K562 (cell line): Measurements from ENCODE around the gene SULT2B1. TPM values are rescaled to one million over a fixed set of nuclear protein-coding genes. Genes with fewer than 3 reads are reported as not detected.

ENCODE experiments used
- ATAC-seq: fragments of 200-7000 bp; cut with Tn5 transposase; 3 replicates; pipeline ENCODE4 v1.9.1; 2020; ENCODE audit warnings: moderate library complexity
- BruUV-seq: library from RNA; stranded (reverse); fragments of 400-500 nt; replicated peaks from 2 replicates; lab custom pipeline; 2021; lab: Mats Ljungman, UMichigan
- CTCF ChIA-PET: fragments of 300-600 bp; formaldehyde crosslinking; extraction: SDS; loops from one replicate; lab custom pipeline; 2021; ENCODE audit warnings: low intra/inter-chr PET ratio; lab: Yijun Ruan, JAX
- POLR2A ChIA-PET: fragments of 300-600, 350-650 bp; sonication (Branson Sonifier 250); formaldehyde crosslinking; extraction: SDS; loops from one replicate; lab custom pipeline; 2021; ENCODE audit warnings: antibody characterized with exemption, inconsistent platforms; lab: Yijun Ruan, JAX
- DNase-seq, 4 experiments: peaks; one replicate each; pipeline versions ENCODE4 v3.0.0 to v3.0.0-alpha.2; 2011 to 2018; ENCODE audit warnings: low spot score in 3 of 4, mixed read lengths in 3 of 4; ENCODE audit errors: extremely low read depth in 1 of 4
- FAIRE-seq: peaks from 2 replicates; lab custom pipeline; 2011; peaks lifted over from hg19 to GRCh38; lab: Jason Lieb, UNC
- H2AFZ ChIP-seq: 2 replicates; pipeline ENCODE4 v1.6.0; 2011; ENCODE audit warnings: low read depth, low read length, control low read depth, inconsistent platforms
- H3K27ac ChIP-seq: fragments of 200-600 bp; 3 replicates; pipeline ENCODE4 v1.8.0; 2011; ENCODE audit warnings: low read depth, mild to moderate bottlenecking, control low read depth, inconsistent platforms, low read length, moderate library complexity, mixed read lengths; ENCODE audit errors: extremely low read depth
- H3K27me3 ChIP-seq, 2 experiments: fragments of 300-600 bp in 1 of 2; 2 replicates in 1 of 2; 3 replicates in 1 of 2; pipeline versions ENCODE4 v1.6.0 to v1.8.0; 2011; ENCODE audit warnings: inconsistent platforms in 2 of 2, low read length in 2 of 2, mild to moderate bottlenecking in 1 of 2, mixed read lengths in 1 of 2, moderate library complexity in 1 of 2; ENCODE audit not compliant: control insufficient read depth in 2 of 2, insufficient read depth in 2 of 2
- H3K36me3 ChIP-seq: fragments of 300-600 bp; 3 replicates; pipeline ENCODE4 v1.8.0; 2011; ENCODE audit warnings: mild to moderate bottlenecking, low read length, inconsistent platforms; ENCODE audit not compliant: control insufficient read depth, insufficient read depth
- H3K4me1 ChIP-seq, 2 experiments: fragments of 200-600 bp in 1 of 2; replicated peaks in 1 of 2; 2 replicates in 1 of 2; 3 replicates in 1 of 2; pipeline versions ENCODE4 v1.5.1 to v1.8.0; 2011; ENCODE audit warnings: inconsistent platforms in 2 of 2, low read length in 2 of 2, mild to moderate bottlenecking in 1 of 2, mixed read lengths in 1 of 2, moderate library complexity in 1 of 2; ENCODE audit not compliant: control insufficient read depth in 2 of 2, insufficient read depth in 2 of 2
- H3K4me2 ChIP-seq: 2 replicates; pipeline ENCODE4 v1.6.1; 2011; ENCODE audit warnings: low read length, control low read depth, inconsistent platforms, mixed read lengths; ENCODE audit not compliant: insufficient read depth
- H3K4me3 ChIP-seq: fragments of 200-600 bp; sonication (generic), shearing (Covaris generic); 2 replicates; pipeline ENCODE4 v1.5.1; 2016; ENCODE audit warnings: control low read depth, inconsistent platforms
- H3K79me2 ChIP-seq: fragments of 200-600 bp; 3 replicates; pipeline ENCODE4 v1.8.0; 2011; ENCODE audit warnings: low read length, inconsistent platforms; ENCODE audit not compliant: control insufficient read depth, insufficient read depth
- H3K9ac ChIP-seq, 2 experiments: 2 replicates each; pipeline versions ENCODE4 v1.6.0 to v1.6.1; 2011; ENCODE audit warnings: low read depth in 2 of 2, low read length in 2 of 2, control low read depth in 1 of 2, inconsistent platforms in 1 of 2, mild to moderate bottlenecking in 1 of 2, mixed read lengths in 1 of 2; ENCODE audit not compliant: insufficient read depth in 1 of 2
- H3K9me1 ChIP-seq: one replicate; pipeline ENCODE4 v1.6.0; 2011; ENCODE audit warnings: inconsistent platforms, mild to moderate bottlenecking, low read length, moderate library complexity; ENCODE audit not compliant: control insufficient read depth, insufficient read depth
- H3K9me3 ChIP-seq: replicated peaks from 2 replicates; pipeline ENCODE4 v1.5.1; 2011; ENCODE audit warnings: low read depth, low read length, inconsistent platforms; ENCODE audit not compliant: control insufficient read depth, insufficient read depth
- H4K20me1 ChIP-seq: replicated peaks from 2 replicates; pipeline ENCODE4 v1.6.1; 2011; ENCODE audit warnings: low read length, inconsistent platforms, mixed read lengths; ENCODE audit not compliant: control insufficient read depth, insufficient read depth
- ADNP ChIP-seq: fragments of 200-800 bp; sonication (Bioruptor generic); IDR thresholded peaks from 2 replicates; pipeline ENCODE4 v1.6.1; 2016; ENCODE audit warnings: missing genetic modification characterization, missing compliant biosample characterization
- BCOR ChIP-seq: fragments of 450-650 bp; IDR thresholded peaks from 2 replicates; pipeline ENCODE4 v1.6.1; 2016
- HBP1 ChIP-seq: fragments of 450-650 bp; formaldehyde crosslinking; IDR thresholded peaks from 2 replicates; pipeline ENCODE4 v1.4.0; 2022; ENCODE audit warnings: missing genetic modification characterization
- HMG20A ChIP-seq: fragments of 450-650 bp; formaldehyde crosslinking; conservative IDR thresholded peaks from 2 replicates; pipeline ENCODE4 v1.4.0; 2020; ENCODE audit warnings: mild to moderate bottlenecking, mixed read lengths
- LARP7 ChIP-seq: fragments of 450-650 bp; IDR thresholded peaks from 2 replicates; pipeline ENCODE4 v1.6.1; 2016
- ZBTB11 ChIP-seq, 3 experiments: fragments of 200-800 bp in 1 of 3; fragments of 250-450 bp in 1 of 3; fragments of 450-650 bp in 1 of 3; sonication (Bioruptor Pico) in 1 of 3; sonication (Bioruptor generic) in 1 of 3; formaldehyde crosslinking in 1 of 3; IDR thresholded peaks; 2 replicates each; pipeline versions ENCODE4 v1.6.1 to v1.8.0; 2016 to 2022; ENCODE audit warnings: mild to moderate bottlenecking in 2 of 3, missing genetic modification characterization in 2 of 3, missing compliant biosample characterization in 1 of 3, moderate library complexity in 1 of 3
- ZNF316 ChIP-seq: fragments of 450-650 bp; IDR thresholded peaks from 2 replicates; pipeline ENCODE4 v1.6.1; 2016
- WGBS: fragments of 100-300 bp; shearing (Covaris generic); methylation state at CpG from one replicate; pipeline ENCODE4 v1.1.6; 2016; ENCODE audit warnings: low coverage, mixed read lengths; ENCODE audit not compliant: insufficient coverage; ENCODE audit errors: missing lambda C conversion rate; 5-methylcytosine and 5-hydroxymethylcytosine counted together
- in situ Hi-C: fragments of 300-500 bp; cut with MboI; formaldehyde crosslinking; loops from 4 replicates; pipeline ENCODE4 v1.15.0; 2018; ENCODE audit warnings: inconsistent platforms, mixed read lengths
- intact Hi-C: fragments of 100-400 bp; cut with micrococcal nuclease; formaldehyde crosslinking; loops from 2 replicates; pipeline ENCODE4 v1.14.2; 2022
- polyA plus RNA-seq, 8 experiments: library from polyadenylated mRNA; depleted of rRNA in 4 of 8; stranded (reverse) in 5 of 8; unstranded in 3 of 8; fragments of >200 nt; fragmentation: Nextera tagmentation in 2 of 8; fragmentation: Illumina TruSeq in 1 of 8; extraction: Ambion mirVana in 2 of 8; extraction: Trizol in 1 of 8; gene quantifications; 2 replicates each; pipeline versions ENCODE4 v1.2.1 to v1.2.3, GENCODE V29; 2011 to 2014; ENCODE audit warnings: inconsistent platforms in 1 of 8, missing spikeins in 1 of 8
- total RNA-seq, 7 experiments: library from RNA; depleted of rRNA in 6 of 7; stranded (reverse); fragments of >200 nt in 6 of 7; fragmentation: Illumina TruSeq in 2 of 7; extraction: Trizol in 2 of 7; gene quantifications; 2 replicates each; pipeline versions ENCODE4 v1.2.1 to v1.2.3, GENCODE V29; 2011 to 2021; ENCODE audit warnings: low replicate concordance in 1 of 7
- TF ChIP-seq, protein P1 (sequence below), 2 experiments: fragments of 150-350 bp in 1 of 2; IDR thresholded peaks; 2 replicates each; pipeline ENCODE4 v1.6.1; 2012 to 2016; ENCODE audit warnings: low read depth in 2 of 2, low read length in 2 of 2, mild to moderate bottlenecking in 1 of 2, moderate library complexity in 1 of 2
- TF ChIP-seq, protein P2 (sequence below): sonication (generic); formaldehyde crosslinking; IDR thresholded peaks from 2 replicates; pipeline ENCODE4 v1.9.0; 2022; ENCODE audit warnings: mild to moderate bottlenecking, missing genetic modification reagents

Gene SULT2B1
- total and polyA plus RNA-seq, 9 of the 15 experiments (the other 6 are each of a cell fraction or from before 2014, with no cell fraction given): 0.09 to 0.62 (median 0.22) TPM; not detected in 2

- no peak for DNase-seq
- 0 out of 2 replicates have a peak overlapping the region, but pooled peaks have one; percentile 56 for H2AFZ ChIP-seq
- intact Hi-C loops: no loop called here
- H3K4me2 ChIP-seq: peak overlapping the region; percentile 100
- no TSS peak for BruUV-seq
- no peak for ATAC-seq
- ChIA-PET POLR2A (interaction anchor here (0.6 to 1.9 kb wide), 5 partner anchors 11 to 141 kb away, joined by 3 to 9 read pairs (median 3); partner anchors contain the start of genes RPL18 and SPHK2), CTCF (no interaction called here)
- in situ Hi-C loops: no loop called here
- H3K9me3 ChIP-seq: no peaks in the 10 kb centered on the region
- H3K4me3 ChIP-seq: peak overlapping the region; percentile 51
- no peaks in the 10 kb centered on the region for H3K27me3 ChIP-seq
- peak overlapping the region; percentile 56; the same call in 1 of the 3 replicates for H3K27ac ChIP-seq
- no peaks in the 10 kb centered on the region; the same call in 2 of the 3 replicates for H3K36me3 ChIP-seq
- peaks cover 47 to 77% of the 10 kb centered on the region in 2 experiments for H3K4me1 ChIP-seq
- FAIRE-seq: no peak
- H3K9ac ChIP-seq: peak overlapping the region; percentile 56 to 90; a peak in 3 of 4 replicates
- H3K9me1 ChIP-seq: peaks cover 4% of the 10 kb centered on the region
- H3K79me2 ChIP-seq: peaks cover 27% of the 10 kb centered on the region; the same call in 2 of the 3 replicates
- H4K20me1 ChIP-seq: 0 out of 2 replicates have a peak, but pooled peaks cover 4% of the 10 kb centered on the region
- 3% methylated on average over 25 of the region's 35 CpGs for WGBS
- TF ChIP-seq ZBTB11 (CRISPR knock-in tag; IDR thresholded peaks at IDR 0.05) (no peak), LARP7 (0 out of 2 replicates have a peak, but pooled peaks have one; percentile 72), ADNP (no peak), HMG20A (CRISPR knock-in tag) (no peak), BCOR (0 out of 2 replicates have a peak, but pooled peaks have one; percentile 20), ZNF316 (peak; percentile 35; the same call in 1 of the 2 replicates), HBP1 (CRISPR knock-in tag) (peak; percentile 75; the same call in 1 of the 2 replicates)
- TF ChIP-seq, protein P1, sequence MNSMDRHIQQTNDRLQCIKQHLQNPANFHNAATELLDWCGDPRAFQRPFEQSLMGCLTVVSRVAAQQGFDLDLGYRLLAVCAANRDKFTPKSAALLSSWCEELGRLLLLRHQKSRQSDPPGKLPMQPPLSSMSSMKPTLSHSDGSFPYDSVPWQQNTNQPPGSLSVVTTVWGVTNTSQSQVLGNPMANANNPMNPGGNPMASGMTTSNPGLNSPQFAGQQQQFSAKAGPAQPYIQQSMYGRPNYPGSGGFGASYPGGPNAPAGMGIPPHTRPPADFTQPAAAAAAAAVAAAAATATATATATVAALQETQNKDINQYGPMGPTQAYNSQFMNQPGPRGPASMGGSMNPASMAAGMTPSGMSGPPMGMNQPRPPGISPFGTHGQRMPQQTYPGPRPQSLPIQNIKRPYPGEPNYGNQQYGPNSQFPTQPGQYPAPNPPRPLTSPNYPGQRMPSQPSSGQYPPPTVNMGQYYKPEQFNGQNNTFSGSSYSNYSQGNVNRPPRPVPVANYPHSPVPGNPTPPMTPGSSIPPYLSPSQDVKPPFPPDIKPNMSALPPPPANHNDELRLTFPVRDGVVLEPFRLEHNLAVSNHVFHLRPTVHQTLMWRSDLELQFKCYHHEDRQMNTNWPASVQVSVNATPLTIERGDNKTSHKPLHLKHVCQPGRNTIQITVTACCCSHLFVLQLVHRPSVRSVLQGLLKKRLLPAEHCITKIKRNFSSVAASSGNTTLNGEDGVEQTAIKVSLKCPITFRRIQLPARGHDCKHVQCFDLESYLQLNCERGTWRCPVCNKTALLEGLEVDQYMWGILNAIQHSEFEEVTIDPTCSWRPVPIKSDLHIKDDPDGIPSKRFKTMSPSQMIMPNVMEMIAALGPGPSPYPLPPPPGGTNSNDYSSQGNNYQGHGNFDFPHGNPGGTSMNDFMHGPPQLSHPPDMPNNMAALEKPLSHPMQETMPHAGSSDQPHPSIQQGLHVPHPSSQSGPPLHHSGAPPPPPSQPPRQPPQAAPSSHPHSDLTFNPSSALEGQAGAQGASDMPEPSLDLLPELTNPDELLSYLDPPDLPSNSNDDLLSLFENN (IDR thresholded peaks at IDR 0.05; ENCODE audit: low read depth in 2 of 2, low read length in 2 of 2): no peak
- TF ChIP-seq, protein P2, sequence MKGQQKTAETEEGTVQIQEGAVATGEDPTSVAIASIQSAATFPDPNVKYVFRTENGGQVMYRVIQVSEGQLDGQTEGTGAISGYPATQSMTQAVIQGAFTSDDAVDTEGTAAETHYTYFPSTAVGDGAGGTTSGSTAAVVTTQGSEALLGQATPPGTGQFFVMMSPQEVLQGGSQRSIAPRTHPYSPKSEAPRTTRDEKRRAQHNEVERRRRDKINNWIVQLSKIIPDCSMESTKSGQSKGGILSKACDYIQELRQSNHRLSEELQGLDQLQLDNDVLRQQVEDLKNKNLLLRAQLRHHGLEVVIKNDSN (CRISPR knock-in tag): peak; percentile 46; the same call in 1 of the 2 replicates
These were observed 84.2 kb downstream of the SULT2B1 start for GRCh38 chr19:48635966-48636858.
